ENCODE measurements around the gene PREX1.

The PREX1 gene

DNA sequence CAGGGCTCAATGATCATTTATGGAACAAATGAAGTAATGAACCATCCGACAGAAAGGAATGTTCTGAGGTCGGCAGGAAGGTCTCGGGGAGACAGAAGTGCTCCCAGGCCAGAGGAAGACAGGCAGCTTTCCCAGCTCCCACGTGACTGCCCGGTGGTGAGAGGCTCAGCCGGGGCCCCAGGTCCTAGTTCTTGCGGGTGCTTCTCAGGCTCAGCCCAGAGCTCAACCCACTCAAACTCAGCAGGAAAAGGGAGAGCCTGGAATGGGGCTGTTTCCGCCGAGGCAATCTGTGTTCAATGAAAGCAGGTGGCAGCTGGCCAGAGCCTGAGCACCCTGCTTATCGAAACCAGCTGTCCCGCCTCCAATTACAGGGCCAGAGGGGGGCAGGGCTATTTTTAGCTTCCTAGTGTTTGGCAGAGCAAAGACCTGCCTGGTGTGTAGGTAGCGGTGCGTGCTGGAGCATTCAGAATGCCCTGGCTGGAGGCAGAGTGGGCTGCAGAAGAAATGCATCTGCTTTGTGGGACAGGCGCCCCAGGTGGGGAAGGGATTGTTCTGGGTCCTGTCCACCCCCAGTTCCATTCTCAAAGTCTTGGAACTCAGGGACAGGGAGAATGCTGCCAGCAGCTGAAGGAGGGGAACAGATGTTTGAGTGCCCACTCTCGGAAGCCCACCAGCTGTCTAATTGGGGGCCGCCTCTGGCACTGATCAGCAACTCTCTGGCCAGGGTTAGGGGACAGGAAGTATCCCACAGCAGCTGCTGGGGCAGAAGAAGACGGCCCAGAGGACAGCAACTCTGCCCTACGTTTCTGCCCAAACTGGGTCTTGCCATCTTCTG, 145.1 kb downstream of the PREX1 start:
- H3K4me3 ChIP-seq (ENCODE audit: insufficient read depth, low read depth, low read length, poor library complexity, severe bottlenecking): no peak overlapping the region
- no peaks in the 10 kb centered on the region for H3K9me3 ChIP-seq (ENCODE audit: control insufficient read depth, low read length)
- no peak overlapping the region for H3K27ac ChIP-seq (ENCODE audit: insufficient read depth, low read length, poor library complexity, severe bottlenecking)
- H3K27me3 ChIP-seq (replicated peaks; ENCODE audit: control insufficient read depth, insufficient read depth, low read length, poor library complexity, severe bottlenecking): no peaks in the 10 kb centered on the region
- no peaks in the 10 kb centered on the region for H3K4me1 ChIP-seq (ENCODE audit: control insufficient read depth, insufficient read depth, low read length, poor library complexity, severe bottlenecking)
- DNase-seq: no peak
- H3K36me3 ChIP-seq (ENCODE audit: control insufficient read depth, insufficient read depth, low read length): peaks cover 81% of the 10 kb centered on the region

DNA sequence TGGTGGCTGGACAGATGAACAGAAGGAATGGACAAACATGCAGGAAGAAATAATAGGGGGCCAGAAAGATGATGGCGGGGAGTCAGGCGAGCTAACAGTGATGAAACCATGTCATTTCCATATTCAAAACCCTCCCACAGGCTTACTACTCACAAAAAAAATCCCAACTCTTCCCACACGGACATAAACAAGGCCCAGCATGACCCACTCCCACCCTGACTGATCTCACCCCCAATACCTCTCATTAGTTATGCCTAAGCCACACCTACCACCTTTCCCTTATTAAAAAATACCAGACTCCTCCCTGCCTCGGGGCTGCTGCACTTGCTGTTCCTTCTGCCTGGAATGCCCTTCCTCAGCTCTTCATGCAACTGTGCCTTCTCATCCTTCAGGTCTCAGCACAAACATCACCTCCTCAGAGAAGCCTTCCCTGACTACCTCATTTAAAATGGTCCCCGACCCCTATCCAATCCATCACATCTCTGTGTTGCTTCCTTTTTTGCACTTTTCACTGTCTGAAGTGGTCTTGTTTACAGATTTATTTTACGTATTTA, 145.8 kb downstream of the PREX1 start:
- DNase-seq: no peak
- Histone ChIP-seq H3K27me3 (replicated peaks; ENCODE audit: control insufficient read depth, insufficient read depth, low read length, poor library complexity, severe bottlenecking) (no peaks in the 10 kb centered on the region), H3K27ac (ENCODE audit: insufficient read depth, low read length, poor library complexity, severe bottlenecking) (no peak overlapping the region), H3K36me3 (ENCODE audit: control insufficient read depth, insufficient read depth, low read length) (peaks cover 85% of the 10 kb centered on the region), H3K4me3 (ENCODE audit: insufficient read depth, low read depth, low read length, poor library complexity, severe bottlenecking) (no peak overlapping the region), H3K9me3 (ENCODE audit: control insufficient read depth, low read length) (no peaks in the 10 kb centered on the region), H3K4me1 (ENCODE audit: control insufficient read depth, insufficient read depth, low read length, poor library complexity, severe bottlenecking) (no peaks in the 10 kb centered on the region)

GRCh38 chr20:48681201-48681872, 146.5 kb downstream of the PREX1 start:
- Histone ChIP-seq H3K36me3 (ENCODE audit: control insufficient read depth, insufficient read depth, low read length) (peaks cover 85% of the 10 kb centered on the region), H3K27me3 (replicated peaks; ENCODE audit: control insufficient read depth, insufficient read depth, low read length, poor library complexity, severe bottlenecking) (no peaks in the 10 kb centered on the region)

DNA sequence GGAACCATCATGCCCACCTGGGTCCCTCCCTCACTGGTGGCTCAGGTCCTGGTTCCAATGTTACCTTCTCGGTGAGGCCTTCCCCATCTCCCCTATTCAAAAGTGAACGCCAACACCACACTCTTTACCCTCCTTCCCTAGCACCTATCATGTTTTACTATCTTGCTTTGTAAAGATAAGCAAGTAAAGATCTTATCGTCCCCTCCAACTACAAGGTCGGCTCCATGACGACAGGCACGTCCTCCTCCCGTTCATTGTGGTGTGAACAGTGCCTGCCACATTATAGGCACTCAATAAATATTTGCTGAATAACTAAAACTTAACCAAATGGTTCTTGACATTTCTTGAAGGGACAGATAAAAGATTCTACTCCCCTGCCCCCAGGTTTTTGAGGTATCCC, 147.1 kb downstream of the PREX1 start:
- no peaks in the 10 kb centered on the region for H3K4me1 ChIP-seq (ENCODE audit: control insufficient read depth, insufficient read depth, low read length, poor library complexity, severe bottlenecking)
- H3K36me3 ChIP-seq (ENCODE audit: control insufficient read depth, insufficient read depth, low read length): peaks cover 86% of the 10 kb centered on the region
- H3K27ac ChIP-seq (ENCODE audit: insufficient read depth, low read length, poor library complexity, severe bottlenecking): no peak overlapping the region
- H3K4me3 ChIP-seq (ENCODE audit: insufficient read depth, low read depth, low read length, poor library complexity, severe bottlenecking): no peak overlapping the region
- H3K27me3 ChIP-seq (replicated peaks; ENCODE audit: control insufficient read depth, insufficient read depth, low read length, poor library complexity, severe bottlenecking): no peaks in the 10 kb centered on the region
- no peak for DNase-seq
- no peaks in the 10 kb centered on the region for H3K9me3 ChIP-seq (ENCODE audit: control insufficient read depth, low read length)

More at GRCh38 chr20:48681201-48681872, 146.5 kb downstream of the PREX1 start:
- no peak for DNase-seq
- H3K9me3 ChIP-seq (ENCODE audit: control insufficient read depth, low read length): no peaks in the 10 kb centered on the region
- no peaks in the 10 kb centered on the region for H3K4me1 ChIP-seq (ENCODE audit: control insufficient read depth, insufficient read depth, low read length, poor library complexity, severe bottlenecking)
- no peak overlapping the region for H3K27ac ChIP-seq (ENCODE audit: insufficient read depth, low read length, poor library complexity, severe bottlenecking)
- H3K4me3 ChIP-seq (ENCODE audit: insufficient read depth, low read depth, low read length, poor library complexity, severe bottlenecking): no peak overlapping the region

GRCh38 chr20:48679599-48679998, 148.2 kb downstream of the PREX1 start:
- Histone ChIP-seq H3K36me3 (ENCODE audit: control insufficient read depth, insufficient read depth, low read length) (peaks cover 86% of the 10 kb centered on the region), H3K4me3 (ENCODE audit: insufficient read depth, low read depth, low read length, poor library complexity, severe bottlenecking) (no peak overlapping the region), H3K27ac (ENCODE audit: insufficient read depth, low read length, poor library complexity, severe bottlenecking) (no peak overlapping the region), H3K4me1 (ENCODE audit: control insufficient read depth, insufficient read depth, low read length, poor library complexity, severe bottlenecking) (no peaks in the 10 kb centered on the region), H3K27me3 (replicated peaks; ENCODE audit: control insufficient read depth, insufficient read depth, low read length, poor library complexity, severe bottlenecking) (no peaks in the 10 kb centered on the region), H3K9me3 (ENCODE audit: control insufficient read depth, low read length) (no peaks in the 10 kb centered on the region)
- no peak for DNase-seq

- peaks cover 88% of the 10 kb centered on the region for H3K36me3 ChIP-seq (ENCODE audit: control insufficient read depth, insufficient read depth, low read length)
- no peak overlapping the region for H3K4me3 ChIP-seq (ENCODE audit: insufficient read depth, low read depth, low read length, poor library complexity, severe bottlenecking)
- no peaks in the 10 kb centered on the region for H3K9me3 ChIP-seq (ENCODE audit: control insufficient read depth, low read length)
- no peak for DNase-seq
- H3K27ac ChIP-seq (ENCODE audit: insufficient read depth, low read length, poor library complexity, severe bottlenecking): no peak overlapping the region
- H3K4me1 ChIP-seq (ENCODE audit: control insufficient read depth, insufficient read depth, low read length, poor library complexity, severe bottlenecking): no peaks in the 10 kb centered on the region
- no peaks in the 10 kb centered on the region for H3K27me3 ChIP-seq (replicated peaks; ENCODE audit: control insufficient read depth, insufficient read depth, low read length, poor library complexity, severe bottlenecking)
These were observed 148.8 kb downstream of the PREX1 start for GRCh38 chr20:48679011-48679410.

DNA sequence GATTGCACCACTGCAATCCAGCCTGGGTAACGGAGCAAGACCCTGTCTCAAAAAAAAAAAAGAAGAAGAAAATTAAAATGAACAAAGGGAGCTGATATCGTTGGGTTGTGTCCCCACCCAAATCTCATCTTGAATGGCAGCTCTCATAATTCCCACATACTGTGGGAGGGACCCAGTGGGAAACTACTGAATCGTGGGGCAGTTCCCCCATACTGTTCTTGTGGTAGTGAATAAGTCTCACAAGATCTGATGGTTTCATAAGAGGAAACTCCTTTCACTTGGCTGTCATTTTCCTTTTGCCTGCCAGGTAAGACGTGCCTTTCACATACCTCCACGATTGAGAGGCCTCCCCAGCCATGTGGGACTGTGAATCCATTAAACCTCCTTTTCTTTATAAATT, 149.4 kb downstream of the PREX1 start:
- peaks cover 86% of the 10 kb centered on the region for H3K36me3 ChIP-seq (ENCODE audit: control insufficient read depth, insufficient read depth, low read length)

GRCh38 chr20:48676795-48677460, 150.9 kb downstream of the PREX1 start:
- Histone ChIP-seq H3K36me3 (ENCODE audit: control insufficient read depth, insufficient read depth, low read length) (peaks cover 84% of the 10 kb centered on the region), H3K4me3 (ENCODE audit: insufficient read depth, low read depth, low read length, poor library complexity, severe bottlenecking) (no peak overlapping the region), H3K27ac (ENCODE audit: insufficient read depth, low read length, poor library complexity, severe bottlenecking) (no peak overlapping the region), H3K4me1 (ENCODE audit: control insufficient read depth, insufficient read depth, low read length, poor library complexity, severe bottlenecking) (no peaks in the 10 kb centered on the region), H3K27me3 (replicated peaks; ENCODE audit: control insufficient read depth, insufficient read depth, low read length, poor library complexity, severe bottlenecking) (no peaks in the 10 kb centered on the region), H3K9me3 (ENCODE audit: control insufficient read depth, low read length) (no peaks in the 10 kb centered on the region)
- DNase-seq: no peak

More for the DNA sequence above, 149.4 kb downstream of the PREX1 start:
- no peak overlapping the region for H3K27ac ChIP-seq (ENCODE audit: insufficient read depth, low read length, poor library complexity, severe bottlenecking)
- no peaks in the 10 kb centered on the region for H3K4me1 ChIP-seq (ENCODE audit: control insufficient read depth, insufficient read depth, low read length, poor library complexity, severe bottlenecking)
- no peak for DNase-seq
- no peaks in the 10 kb centered on the region for H3K27me3 ChIP-seq (replicated peaks; ENCODE audit: control insufficient read depth, insufficient read depth, low read length, poor library complexity, severe bottlenecking)
- H3K4me3 ChIP-seq (ENCODE audit: insufficient read depth, low read depth, low read length, poor library complexity, severe bottlenecking): no peak overlapping the region
- no peaks in the 10 kb centered on the region for H3K9me3 ChIP-seq (ENCODE audit: control insufficient read depth, low read length)

GRCh38 chr20:48676125-48676524, 151.7 kb downstream of the PREX1 start:
- no peak overlapping the region for H3K27ac ChIP-seq (ENCODE audit: insufficient read depth, low read length, poor library complexity, severe bottlenecking)
- no peaks in the 10 kb centered on the region for H3K4me1 ChIP-seq (ENCODE audit: control insufficient read depth, insufficient read depth, low read length, poor library complexity, severe bottlenecking)
- peaks cover 84% of the 10 kb centered on the region for H3K36me3 ChIP-seq (ENCODE audit: control insufficient read depth, insufficient read depth, low read length)
- DNase-seq: no peak
- H3K27me3 ChIP-seq (replicated peaks; ENCODE audit: control insufficient read depth, insufficient read depth, low read length, poor library complexity, severe bottlenecking): no peaks in the 10 kb centered on the region
- no peaks in the 10 kb centered on the region for H3K9me3 ChIP-seq (ENCODE audit: control insufficient read depth, low read length)
- no peak overlapping the region for H3K4me3 ChIP-seq (ENCODE audit: insufficient read depth, low read depth, low read length, poor library complexity, severe bottlenecking)
